Loucy (cell line): ENCODE data around the gene DDX42.

Experiments used
- EZH2phosphoT487 ChIP-seq: fragments of 200-600 bp; IDR thresholded peaks from 2 replicates; pipeline ENCODE4 v1.6.1; 2018; ENCODE audit warnings: antibody characterized with exemption, mild to moderate bottlenecking, moderate library complexity, borderline replicate concordance
- TF ChIP-seq, protein P1 (sequence below): fragments of 200-600 bp; sonication (generic); conservative IDR thresholded peaks from 2 replicates; pipeline ENCODE4 v1.5.1; 2014; ENCODE audit warnings: mild to moderate bottlenecking, antibody characterized with exemption, low read length

DNA sequence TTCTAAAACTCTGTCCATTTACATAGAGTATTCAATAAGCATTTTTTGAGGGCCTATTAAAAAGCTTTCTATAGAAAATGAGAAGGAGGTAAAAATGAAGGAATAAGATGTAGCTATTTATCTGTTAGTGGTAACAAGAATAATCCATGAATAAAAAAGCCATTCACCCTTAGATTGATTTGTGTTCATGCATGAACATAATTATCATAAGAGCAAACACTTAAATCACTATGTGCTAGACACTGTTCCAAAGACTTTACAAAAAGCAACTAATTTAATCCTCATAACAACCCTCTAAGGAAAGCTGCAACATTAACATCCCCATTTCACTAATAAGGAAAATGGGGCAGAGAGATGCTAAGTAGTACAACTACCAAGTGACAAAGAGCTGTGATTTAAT, 7.2 kb upstream of the DDX42 start:
- TF ChIP-seq, protein P1, sequence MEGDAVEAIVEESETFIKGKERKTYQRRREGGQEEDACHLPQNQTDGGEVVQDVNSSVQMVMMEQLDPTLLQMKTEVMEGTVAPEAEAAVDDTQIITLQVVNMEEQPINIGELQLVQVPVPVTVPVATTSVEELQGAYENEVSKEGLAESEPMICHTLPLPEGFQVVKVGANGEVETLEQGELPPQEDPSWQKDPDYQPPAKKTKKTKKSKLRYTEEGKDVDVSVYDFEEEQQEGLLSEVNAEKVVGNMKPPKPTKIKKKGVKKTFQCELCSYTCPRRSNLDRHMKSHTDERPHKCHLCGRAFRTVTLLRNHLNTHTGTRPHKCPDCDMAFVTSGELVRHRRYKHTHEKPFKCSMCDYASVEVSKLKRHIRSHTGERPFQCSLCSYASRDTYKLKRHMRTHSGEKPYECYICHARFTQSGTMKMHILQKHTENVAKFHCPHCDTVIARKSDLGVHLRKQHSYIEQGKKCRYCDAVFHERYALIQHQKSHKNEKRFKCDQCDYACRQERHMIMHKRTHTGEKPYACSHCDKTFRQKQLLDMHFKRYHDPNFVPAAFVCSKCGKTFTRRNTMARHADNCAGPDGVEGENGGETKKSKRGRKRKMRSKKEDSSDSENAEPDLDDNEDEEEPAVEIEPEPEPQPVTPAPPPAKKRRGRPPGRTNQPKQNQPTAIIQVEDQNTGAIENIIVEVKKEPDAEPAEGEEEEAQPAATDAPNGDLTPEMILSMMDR, result no peak
- no peak for TF ChIP-seq EZH2phosphoT487
